HG03108 (cell line): Measurements from ENCODE around the gene KIFBP.
A peak's percentile ranks its signal among the peaks of the same experiment; 100 is the strongest.
"Not testable (repeated sequence)": the region's sequence is repeated elsewhere in the genome, so short reads cannot be mapped to it uniquely, and the experiment has no call there.

Experiments used
- ATAC-seq: cut with Tn5 transposase; IDR thresholded peaks from one replicate; pipeline ENCODE4 v1.9.1; 2021; ENCODE audit warnings: moderate library complexity; ENCODE audit not compliant: unreplicated experiment

The KIFBP gene

GRCh38 chr10:68992636-68993440 is 4.2 kb downstream of the KIFBP start:
- ATAC-seq, result no peak

DNA sequence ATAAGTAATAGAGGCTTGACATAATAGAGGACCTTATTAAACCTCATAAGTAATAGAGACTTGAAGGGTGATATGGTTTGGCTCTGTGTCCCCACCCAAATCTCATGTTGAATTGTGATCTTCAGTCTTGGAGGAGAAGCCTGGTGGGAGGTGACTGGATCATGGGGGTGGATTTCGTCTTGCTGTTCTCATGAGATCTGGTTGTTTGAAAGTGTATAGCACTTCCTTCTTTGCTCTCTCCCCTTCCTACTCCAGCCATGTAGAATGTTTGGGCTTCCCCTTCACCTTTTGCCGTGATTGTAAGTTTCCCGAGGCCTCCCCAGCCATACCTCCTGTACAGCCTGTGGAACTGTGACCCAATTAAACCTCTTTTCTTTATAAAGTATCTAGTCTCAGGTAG is 8.6 kb downstream of the KIFBP start:
- ATAC-seq, result no peak

DNA sequence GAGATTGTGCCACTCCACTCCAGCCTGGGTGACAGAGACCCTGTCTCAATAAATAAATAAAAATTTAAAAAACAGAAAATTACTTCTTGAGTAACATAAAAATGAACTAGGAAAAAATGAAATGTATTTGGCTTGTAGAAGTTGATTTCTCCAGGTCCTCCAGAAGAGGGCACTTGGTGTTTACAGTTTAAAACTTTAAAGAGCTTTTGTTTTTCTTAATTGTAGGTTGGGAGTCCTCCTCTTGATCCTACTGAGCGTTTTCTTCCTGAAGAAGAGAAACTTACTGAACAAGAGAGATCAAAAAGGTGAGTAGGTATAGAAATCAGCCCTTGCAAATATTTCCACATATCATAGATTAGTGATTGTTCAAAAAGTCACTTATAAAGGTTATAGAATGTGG is 16.2 kb downstream of the KIFBP start:
- no peak for ATAC-seq

DNA sequence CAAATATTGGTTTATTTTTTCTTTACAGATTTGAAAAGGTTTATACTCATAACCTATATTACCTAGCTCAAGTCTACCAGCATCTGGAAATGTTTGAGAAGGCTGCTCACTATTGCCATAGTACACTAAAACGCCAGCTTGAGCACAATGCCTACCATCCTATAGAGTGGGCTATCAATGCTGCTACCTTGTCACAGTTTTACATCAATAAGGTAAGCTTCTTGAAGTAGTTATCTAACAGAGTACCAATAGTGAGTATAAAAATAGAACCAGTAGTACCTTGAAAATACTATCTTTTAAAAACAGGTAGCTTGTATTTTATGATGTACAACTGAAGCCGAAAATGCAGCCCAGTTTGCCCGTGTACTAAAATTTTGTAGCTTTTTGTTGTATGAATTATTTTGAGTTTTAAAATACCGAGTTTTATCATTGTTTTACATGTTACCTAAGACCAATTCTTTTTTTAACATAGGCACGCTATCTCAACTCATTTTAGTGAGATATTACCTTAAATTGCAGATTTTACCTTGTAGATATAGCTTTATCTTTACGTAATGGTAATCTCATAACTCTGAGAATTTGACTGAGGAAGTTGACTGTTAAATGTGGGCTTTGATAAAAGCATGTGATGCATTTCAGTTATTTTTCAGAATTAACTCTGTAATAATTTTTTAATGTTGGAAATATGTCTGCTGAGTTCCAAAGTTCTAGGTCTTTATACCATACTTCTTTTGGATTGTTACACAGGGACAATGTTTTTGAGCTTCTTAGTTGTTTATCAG is 17.3 kb downstream of the KIFBP start:
- ATAC-seq, result no peak

DNA sequence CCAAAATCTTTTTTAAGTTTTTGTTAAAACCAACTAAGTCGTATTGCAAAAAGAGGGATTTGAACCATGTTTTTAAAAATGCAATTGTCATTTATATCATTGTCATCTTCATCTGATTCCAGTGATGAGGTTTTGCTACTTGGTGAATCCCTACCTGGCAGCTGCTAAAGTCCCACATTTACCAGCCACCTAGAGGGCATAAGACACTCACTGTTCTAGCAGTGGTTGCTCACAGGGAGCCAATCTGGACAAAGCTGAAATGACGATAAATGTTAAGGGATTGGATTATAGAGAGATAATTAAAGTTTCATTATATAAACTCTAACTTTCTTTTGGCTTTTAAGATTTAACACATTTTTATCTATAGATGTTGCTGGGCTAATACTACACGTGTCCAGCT is 18.7 kb downstream of the KIFBP start:
- no peak for ATAC-seq

DNA sequence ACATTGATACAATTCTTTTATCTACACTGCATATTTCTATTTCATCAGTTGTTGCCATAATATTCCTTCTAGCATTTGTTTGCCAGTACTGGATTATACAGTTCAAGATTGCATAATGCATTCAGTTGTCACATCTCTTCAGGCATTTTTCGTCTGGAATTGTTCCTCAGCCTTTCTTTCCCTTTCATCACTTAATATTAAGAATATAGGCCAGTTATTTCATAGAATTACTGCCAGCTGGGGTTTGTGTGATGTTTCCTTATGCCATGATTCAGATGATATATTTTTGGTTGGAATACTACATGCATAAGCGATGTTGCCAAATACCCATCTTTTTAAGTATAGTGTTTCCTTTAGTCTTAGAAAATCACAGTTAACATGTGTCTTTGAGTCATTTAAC is 20.8 kb downstream of the KIFBP start:
- no peak for ATAC-seq

- ATAC-seq, result no peak
Observed at GRCh38 chr10:69010151-69010640, 21.6 kb downstream of the KIFBP start.

- not testable (repeated sequence) for ATAC-seq
Observed at GRCh38 chr10:69012778-69013177, 24.2 kb downstream of the KIFBP start.

DNA sequence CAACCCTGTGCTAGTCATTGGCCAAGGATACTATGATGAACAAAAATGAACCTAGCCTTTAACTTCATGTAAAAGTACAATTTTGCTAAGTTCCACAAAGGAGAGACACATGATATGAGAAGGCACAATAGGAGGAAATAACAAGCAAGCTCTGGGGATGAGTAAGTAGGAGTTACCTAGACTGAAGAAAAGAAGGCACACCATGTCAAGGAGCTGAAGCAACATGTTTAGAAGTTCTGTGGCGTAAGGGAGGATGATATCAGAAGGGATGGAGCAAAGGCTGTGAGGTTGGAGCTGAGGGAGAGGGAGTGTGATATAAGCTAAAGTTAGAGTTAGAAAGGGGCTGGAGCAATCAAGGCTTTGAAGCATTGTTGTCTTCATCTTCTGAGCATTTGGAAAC is 25.6 kb downstream of the KIFBP start:
- no peak for ATAC-seq

DNA sequence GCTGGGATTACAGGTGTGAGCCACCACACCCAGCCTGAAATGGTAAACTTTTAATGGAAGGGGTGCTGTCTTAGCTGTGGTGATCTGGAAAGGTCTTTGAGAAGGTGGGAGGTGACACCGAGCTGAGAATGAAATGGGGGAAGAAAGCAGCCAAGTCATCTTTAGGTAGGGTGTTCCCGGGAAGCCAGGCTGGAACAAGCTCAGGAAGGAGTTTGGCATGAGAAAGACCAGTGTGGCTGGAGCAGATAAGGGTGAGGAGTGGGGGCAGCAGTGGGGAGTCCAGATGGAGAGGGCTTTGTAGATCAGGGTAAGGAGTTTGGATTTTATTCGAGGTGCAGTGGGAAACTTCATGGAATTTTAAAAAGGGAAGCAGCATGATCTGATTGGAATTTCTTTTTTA is 30.0 kb downstream of the KIFBP start:
- no peak for ATAC-seq

DNA sequence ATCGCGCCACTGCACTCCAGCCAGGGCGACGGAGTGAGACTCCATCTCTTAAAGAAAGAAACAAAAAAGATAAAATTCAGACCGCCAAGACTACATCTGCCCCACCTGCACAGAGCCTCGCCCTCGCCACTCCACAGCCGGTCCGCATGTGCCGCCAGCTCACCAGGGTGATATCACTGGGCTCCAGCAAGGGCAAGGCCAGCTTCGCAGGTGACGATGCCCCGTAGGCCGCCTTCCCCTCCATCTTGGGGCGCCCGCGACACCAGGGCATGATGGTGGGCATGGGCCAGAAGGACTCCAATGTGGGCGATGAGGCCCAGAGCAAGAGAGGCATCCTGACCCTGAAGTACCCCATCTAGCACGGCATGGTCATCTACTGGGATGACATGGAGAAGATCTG is 34.0 kb downstream of the KIFBP start:
- no peak for ATAC-seq

GRCh38 chr10:69025370-69025896 is 36.8 kb downstream of the KIFBP start:
- no peak for ATAC-seq

GRCh38 chr10:69033256-69033655 is 44.7 kb downstream of the KIFBP start:
- no peak for ATAC-seq

- no peak for ATAC-seq
Observed at GRCh38 chr10:69037489-69037888, 48.9 kb downstream of the KIFBP start.

DNA sequence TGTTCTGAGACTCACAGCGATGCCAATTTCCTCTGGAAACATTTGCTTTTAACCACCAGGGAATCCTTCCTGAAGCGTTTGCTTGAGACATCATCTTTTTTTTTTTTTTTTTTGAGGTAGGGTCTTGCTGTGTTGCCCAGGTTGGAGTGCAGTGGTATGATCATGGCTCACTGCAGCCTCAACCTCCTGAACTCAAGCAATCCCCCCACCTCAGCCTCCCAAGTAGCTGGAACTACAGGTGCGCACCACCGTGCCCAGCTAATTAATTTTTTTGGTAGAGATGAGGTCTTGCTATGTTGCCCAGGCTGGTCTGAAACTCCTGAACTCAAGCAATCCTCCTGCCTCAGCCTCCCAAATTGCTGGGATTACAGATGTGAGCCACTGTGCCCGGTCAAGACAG is 52.3 kb downstream of the KIFBP start:
- ATAC-seq, result not testable (repeated sequence)

DNA sequence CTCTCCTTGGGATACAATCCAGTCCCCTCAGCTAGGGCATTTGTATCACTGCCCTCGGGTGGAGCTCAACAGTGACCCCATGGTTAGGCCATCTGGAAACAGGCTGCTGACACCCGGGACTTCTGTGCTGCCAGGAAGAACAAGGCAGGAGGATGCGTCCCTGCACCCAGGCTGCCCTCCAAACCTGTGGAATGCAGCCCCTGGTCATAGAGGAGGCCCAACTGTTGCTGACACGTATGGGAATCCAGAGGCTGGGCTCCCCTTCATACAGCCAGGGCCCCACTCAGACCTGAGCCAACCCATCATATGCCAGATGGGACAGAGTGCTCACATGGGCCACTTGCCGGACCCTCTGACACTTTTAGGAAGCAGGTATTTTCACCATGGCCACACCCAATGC is 53.8 kb downstream of the KIFBP start:
- no peak for ATAC-seq

GRCh38 chr10:69042838-69043237 is 54.2 kb downstream of the KIFBP start:
- ATAC-seq, result no peak

DNA sequence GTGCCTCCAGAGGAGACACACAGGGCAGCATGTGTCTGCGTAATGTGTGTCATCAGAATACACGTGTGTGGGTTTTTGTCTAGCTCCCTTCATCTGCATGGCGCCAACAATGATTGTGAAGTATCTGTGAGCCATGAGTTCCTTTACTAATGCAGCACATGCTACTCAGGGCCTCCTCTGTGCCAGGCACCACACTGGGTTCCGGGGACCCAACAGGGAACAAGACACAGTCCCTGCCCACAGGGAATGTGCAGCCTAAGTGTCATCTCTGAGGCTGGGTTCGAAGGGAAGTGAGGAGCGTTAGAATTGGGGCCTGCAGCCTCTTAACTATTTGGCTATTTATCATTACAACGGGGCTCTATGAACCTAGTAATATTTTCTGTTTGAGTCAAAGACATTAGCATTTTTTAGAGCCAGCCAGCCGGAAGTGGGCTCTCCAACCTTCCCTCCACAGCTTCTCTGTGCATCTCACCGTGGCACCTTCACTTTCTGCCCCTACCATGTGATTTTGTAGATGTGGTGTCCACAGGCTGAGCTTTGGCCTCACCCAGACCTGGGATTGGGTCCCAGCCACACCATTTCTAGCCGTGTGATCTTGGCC is 55.4 kb downstream of the KIFBP start:
- ATAC-seq, result peak; percentile 52

DNA sequence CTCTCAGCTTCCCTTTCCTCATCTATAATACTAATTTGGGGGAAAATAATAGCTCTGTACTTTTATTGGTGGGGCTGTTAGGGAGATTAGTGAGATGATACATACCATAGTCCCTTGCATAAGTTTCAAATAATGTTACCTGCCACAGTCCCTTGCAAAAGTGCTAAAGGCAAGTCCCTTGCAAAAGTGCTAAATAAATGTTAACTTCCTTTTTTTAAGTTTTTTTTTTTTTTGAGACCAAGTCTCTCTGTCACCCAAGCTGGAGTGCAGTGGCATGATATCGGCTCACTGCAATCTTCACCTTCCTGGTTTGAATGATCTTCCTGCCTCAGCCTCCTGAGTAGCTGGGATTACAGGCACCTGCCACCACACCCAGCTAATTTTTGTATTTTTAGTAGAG is 55.9 kb downstream of the KIFBP start:
- ATAC-seq, result peak; percentile 1

- ATAC-seq, result peak; percentile 48
Observed at GRCh38 chr10:69045441-69046300, 57.1 kb downstream of the KIFBP start.
